Measurements from ENCODE around the gene CHCT1. TPM values are rescaled to one million over a fixed set of nuclear protein-coding genes. Genes with fewer than 3 reads are reported as not detected.

Gene CHCT1
- total RNA-seq, 1 experiment from 2014 or later = not detected

DNA sequence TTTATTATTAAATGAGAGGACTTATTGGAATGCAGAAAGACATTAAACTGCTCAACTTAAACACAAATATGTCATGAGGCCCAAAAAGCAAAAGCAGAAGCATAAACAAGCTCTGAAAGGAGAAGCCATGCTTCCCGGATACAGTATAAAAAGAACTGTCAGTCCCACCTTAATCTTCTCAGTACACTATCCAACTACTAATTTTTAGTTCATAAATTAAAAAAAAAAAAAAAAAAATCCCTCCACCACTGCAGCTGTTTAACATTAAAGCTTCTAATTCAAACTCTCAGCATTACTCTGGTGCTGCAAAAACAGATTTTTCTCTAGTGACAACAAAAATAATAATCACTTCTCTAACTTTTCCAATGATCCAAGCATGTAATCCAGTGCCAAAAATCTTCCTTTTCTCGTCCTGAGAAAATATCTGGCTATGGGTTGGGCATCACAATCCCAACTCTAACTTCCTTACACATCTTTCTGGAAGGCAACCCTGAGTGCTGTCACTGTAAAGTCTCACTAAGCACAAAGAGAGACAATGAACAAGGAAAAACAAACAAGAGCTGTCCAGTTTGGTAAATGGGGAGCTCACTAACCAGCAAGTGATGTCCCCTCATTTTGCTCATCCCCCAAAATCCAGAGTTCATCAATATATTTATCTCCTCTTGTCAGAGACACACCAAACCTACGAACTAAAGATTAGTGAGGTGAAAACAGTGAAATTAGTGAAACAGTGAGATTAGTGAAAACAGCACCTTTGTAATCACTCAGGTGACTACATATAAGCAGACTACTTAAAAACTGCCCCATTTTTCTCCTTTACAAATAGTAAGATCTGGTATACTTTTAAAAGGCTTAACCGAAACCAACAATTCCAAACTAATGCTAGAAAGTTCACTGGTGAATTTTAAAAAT is 35.9 kb upstream of the CHCT1 start:
- Histone ChIP-seq H3K4me3 (ENCODE audit: low read length) (no peak overlapping the region), H3K27ac (ENCODE audit: low read length) (no peak overlapping the region), H3K9me2 (replicated peaks; ENCODE audit: low read length) (no peaks in the 10 kb centered on the region), H4K20me1 (ENCODE audit: low read length) (peaks cover 3% of the 10 kb centered on the region; the same call in 1 of the 2 replicates), H3K4me1 (ENCODE audit: insufficient read depth, low read length) (peaks cover 15% of the 10 kb centered on the region), H3K4me2 (ENCODE audit: low read length) (no peak overlapping the region), H2AFZ (ENCODE audit: low read length) (no peak overlapping the region), H3K27me3 (ENCODE audit: low read length) (no peaks in the 10 kb centered on the region), H3K9ac (ENCODE audit: low read length) (no peak overlapping the region), H3K79me2 (ENCODE audit: low read length) (peaks cover 95% of the 10 kb centered on the region), H3F3A (ENCODE audit: low read length, unreplicated experiment) (no peaks in the 10 kb centered on the region), H3K9me3 (ENCODE audit: low read length) (no peaks in the 10 kb centered on the region), H3K36me3 (ENCODE audit: low read depth, low read length) (no peaks in the 10 kb centered on the region)
- intact Hi-C loops (cut with micrococcal nuclease) = no loop called here
- ChIA-PET POLR2A (ENCODE audit: unreplicated experiment) (no interaction called here), CTCF (no interaction called here)
- no TSS peak for BruUV-seq (replicated peaks)
- ATAC-seq (no peak), DNase-seq (no peak)
- no peak for TF ChIP-seq EZH2phosphoT487 (IDR thresholded peaks at IDR 0.05; ENCODE audit: borderline replicate concordance, low read length)
- TF ChIP-seq, protein P1, sequence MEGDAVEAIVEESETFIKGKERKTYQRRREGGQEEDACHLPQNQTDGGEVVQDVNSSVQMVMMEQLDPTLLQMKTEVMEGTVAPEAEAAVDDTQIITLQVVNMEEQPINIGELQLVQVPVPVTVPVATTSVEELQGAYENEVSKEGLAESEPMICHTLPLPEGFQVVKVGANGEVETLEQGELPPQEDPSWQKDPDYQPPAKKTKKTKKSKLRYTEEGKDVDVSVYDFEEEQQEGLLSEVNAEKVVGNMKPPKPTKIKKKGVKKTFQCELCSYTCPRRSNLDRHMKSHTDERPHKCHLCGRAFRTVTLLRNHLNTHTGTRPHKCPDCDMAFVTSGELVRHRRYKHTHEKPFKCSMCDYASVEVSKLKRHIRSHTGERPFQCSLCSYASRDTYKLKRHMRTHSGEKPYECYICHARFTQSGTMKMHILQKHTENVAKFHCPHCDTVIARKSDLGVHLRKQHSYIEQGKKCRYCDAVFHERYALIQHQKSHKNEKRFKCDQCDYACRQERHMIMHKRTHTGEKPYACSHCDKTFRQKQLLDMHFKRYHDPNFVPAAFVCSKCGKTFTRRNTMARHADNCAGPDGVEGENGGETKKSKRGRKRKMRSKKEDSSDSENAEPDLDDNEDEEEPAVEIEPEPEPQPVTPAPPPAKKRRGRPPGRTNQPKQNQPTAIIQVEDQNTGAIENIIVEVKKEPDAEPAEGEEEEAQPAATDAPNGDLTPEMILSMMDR (conservative IDR thresholded peaks at IDR 0.05; ENCODE audit: low read depth, low read length) = no peak
- TF ChIP-seq EZH2 (IDR thresholded peaks at IDR 0.05; ENCODE audit: low read length, unreplicated experiment) = no peak

- peaks cover 91% of the 10 kb centered on the region for H3K79me2 ChIP-seq (ENCODE audit: low read length)
- H3K9me3 ChIP-seq (ENCODE audit: low read length) = no peaks in the 10 kb centered on the region
- H3K27ac ChIP-seq (ENCODE audit: low read length) = no peak overlapping the region
- CTCF ChIA-PET = no interaction called here
- TF ChIP-seq, protein P1 (conservative IDR thresholded peaks at IDR 0.05; ENCODE audit: low read depth, low read length) = no peak
- no peak for TF ChIP-seq EZH2 (IDR thresholded peaks at IDR 0.05; ENCODE audit: low read length, unreplicated experiment)
- TF ChIP-seq EZH2phosphoT487 (IDR thresholded peaks at IDR 0.05; ENCODE audit: borderline replicate concordance, low read length) = no peak
- POLR2A ChIA-PET (ENCODE audit: unreplicated experiment) = no interaction called here
- H3K4me1 ChIP-seq (ENCODE audit: insufficient read depth, low read length) = peaks cover 15% of the 10 kb centered on the region
- no peak overlapping the region for H3K4me3 ChIP-seq (ENCODE audit: low read length)
- no peak for ATAC-seq
- H3K4me2 ChIP-seq (ENCODE audit: low read length) = no peak overlapping the region
- no TSS peak for BruUV-seq (replicated peaks)
- no peak for DNase-seq
- H3K9ac ChIP-seq (ENCODE audit: low read length) = no peak overlapping the region
- intact Hi-C loops (cut with micrococcal nuclease) = no loop called here
- H3K36me3 ChIP-seq (ENCODE audit: low read depth, low read length) = no peaks in the 10 kb centered on the region
- 0 out of 2 replicates have a peak, but pooled peaks cover 3% of the 10 kb centered on the region for H4K20me1 ChIP-seq (ENCODE audit: low read length)
- H3F3A ChIP-seq (ENCODE audit: low read length, unreplicated experiment) = no peaks in the 10 kb centered on the region
- H3K27me3 ChIP-seq (ENCODE audit: low read length) = no peaks in the 10 kb centered on the region
- no peak overlapping the region for H2AFZ ChIP-seq (ENCODE audit: low read length)
- no peaks in the 10 kb centered on the region for H3K9me2 ChIP-seq (replicated peaks; ENCODE audit: low read length)
These were observed 34.6 kb upstream of the CHCT1 start for GRCh38 chr17:60387666-60388065.

GRCh38 chr17:60388742-60389141 is 33.5 kb upstream of the CHCT1 start:
- no peak overlapping the region for H3K9ac ChIP-seq (ENCODE audit: low read length)
- H3K4me3 ChIP-seq (ENCODE audit: low read length) = no peak overlapping the region
- peaks cover 80% of the 10 kb centered on the region for H3K79me2 ChIP-seq (ENCODE audit: low read length)
- peaks cover 23% of the 10 kb centered on the region for H3K4me1 ChIP-seq (ENCODE audit: insufficient read depth, low read length)
- TF ChIP-seq EZH2 (IDR thresholded peaks at IDR 0.05; ENCODE audit: low read length, unreplicated experiment) (no peak), EZH2phosphoT487 (IDR thresholded peaks at IDR 0.05; ENCODE audit: borderline replicate concordance, low read length) (no peak)
- TF ChIP-seq, protein P1 (conservative IDR thresholded peaks at IDR 0.05; ENCODE audit: low read depth, low read length) = no peak
- intact Hi-C loops (cut with micrococcal nuclease) = no loop called here
- no peaks in the 10 kb centered on the region for H4K20me1 ChIP-seq (ENCODE audit: low read length)
- ATAC-seq (no peak), DNase-seq (no peak)
- no peaks in the 10 kb centered on the region for H3K9me3 ChIP-seq (ENCODE audit: low read length)
- no peaks in the 10 kb centered on the region for H3K36me3 ChIP-seq (ENCODE audit: low read depth, low read length)
- no peak overlapping the region for H2AFZ ChIP-seq (ENCODE audit: low read length)
- no peaks in the 10 kb centered on the region for H3K27me3 ChIP-seq (ENCODE audit: low read length)
- POLR2A ChIA-PET (ENCODE audit: unreplicated experiment) = no interaction called here
- no peaks in the 10 kb centered on the region for H3K9me2 ChIP-seq (replicated peaks; ENCODE audit: low read length)
- no peaks in the 10 kb centered on the region for H3F3A ChIP-seq (ENCODE audit: low read length, unreplicated experiment)
- no TSS peak for BruUV-seq (replicated peaks)
- H3K4me2 ChIP-seq (ENCODE audit: low read length) = peak overlapping the region; percentile 7; the same call in 1 of the 2 replicates
- no peak overlapping the region for H3K27ac ChIP-seq (ENCODE audit: low read length)
- CTCF ChIA-PET = no interaction called here

Data from PC-3 (cell line).